ENCODE results near the gene ZNF749. TPM values are rescaled to one million over a fixed set of nuclear protein-coding genes. Genes with fewer than 3 reads are reported as not detected.

The ZNF749 gene
- total RNA-seq, 4 donors from 2014 or later = 3.3 to 18.0 (median 7.6) TPM

GRCh38 chr19:57406516-57407123 lies 28.5 kb upstream of the ZNF749 start:
- TF ChIP-seq CTCF (IDR thresholded peaks at IDR 0.05) = no peak
- ATAC-seq (ENCODE audit: low FRiP score) = peak; percentile 57
- peak; percentile 25 for DNase-seq (ENCODE audit: low spot score)

GRCh38 chr19:57410877-57411671 lies 24.1 kb upstream of the ZNF749 start, which contains the start of gene ZNF17:
Gene ZNF17, plus strand, starts transcription at chr19:57411161. Its CDS starts 2,455 bp downstream, at chr19:57413616.
- TF ChIP-seq CTCF (IDR thresholded peaks at IDR 0.05) = no peak
- DNase-seq (ENCODE audit: low spot score) (peak; percentile 91), ATAC-seq (ENCODE audit: low FRiP score) (peak; percentile 100)

- TF ChIP-seq CTCF (IDR thresholded peaks at IDR 0.05) = no peak
- DNase-seq (ENCODE audit: low spot score) (no peak), ATAC-seq (ENCODE audit: low FRiP score) (no peak)
Observed at GRCh38 chr19:57419439-57419838, 15.7 kb upstream of the ZNF749 start.

GRCh38 chr19:57421037-57421436 lies 14.1 kb upstream of the ZNF749 start:
- ATAC-seq (ENCODE audit: low FRiP score) (no peak), DNase-seq (ENCODE audit: low spot score) (no peak)
- TF ChIP-seq CTCF (IDR thresholded peaks at IDR 0.05) = no peak

GRCh38 chr19:57434386-57435061 lies 601 bp upstream of the ZNF749 start:
- DNase-seq (ENCODE audit: low spot score) (no peak), ATAC-seq (ENCODE audit: low FRiP score) (peak; percentile 5)
- TF ChIP-seq CTCF (IDR thresholded peaks at IDR 0.05) = no peak

- DNase-seq (ENCODE audit: low spot score) (no peak), ATAC-seq (ENCODE audit: low FRiP score) (no peak)
- TF ChIP-seq CTCF (IDR thresholded peaks at IDR 0.05) = no peak
Observed at GRCh38 chr19:57436417-57436816, 1.3 kb downstream of the ZNF749 start.
